Uterus (tissue), 4 donors: ENCODE measurements around the gene GTPBP4. TPM values are rescaled to one million over a fixed set of nuclear protein-coding genes. Genes with fewer than 3 reads are reported as not detected.

ENCODE experiments used
- DNase-seq, 2 donors: peaks; one replicate each; pipeline ENCODE4 v3.0.0-alpha.2; 2019 to 2020
- H3K27ac ChIP-seq, 2 donors: fragments of 200-600 bp; sonication (generic); 1 replicate in 1 of 2; 2 replicates in 1 of 2; pipeline ENCODE4 v1.5.1; 2016 to 2018
- H3K27me3 ChIP-seq, 2 donors: fragments of 200-600 bp; sonication (generic); one replicate each; pipeline ENCODE4 v1.5.1; 2018 to 2019; ENCODE audit warnings: control low read depth in 1 of 2
- H3K36me3 ChIP-seq, 2 donors: fragments of 200-600 bp; sonication (generic); one replicate each; pipeline ENCODE4 v1.5.1; 2019; ENCODE audit warnings: control low read depth in 1 of 2
- H3K4me1 ChIP-seq, 2 donors: fragments of 200-600 bp; sonication (generic); one replicate each; pipeline ENCODE4 v1.5.1; 2018 to 2019; ENCODE audit warnings: control low read depth in 1 of 2
- H3K4me3 ChIP-seq, 2 donors: fragments of 200-600 bp; sonication (generic); 1 replicate in 1 of 2; 2 replicates in 1 of 2; pipeline ENCODE4 v1.5.1; 2018 to 2019; ENCODE audit warnings: mild to moderate bottlenecking in 1 of 2
- H3K9me3 ChIP-seq, 2 donors: fragments of 200-600 bp; sonication (generic); one replicate each; pipeline ENCODE4 v1.5.1; 2019; ENCODE audit warnings: control low read depth in 1 of 2
- POLR2A ChIP-seq, 2 donors: fragments of 450-650 bp; IDR thresholded peaks; one replicate each; pipeline ENCODE4 v1.6.1; 2016; ENCODE audit warnings: antibody characterized with exemption in 2 of 2, mild to moderate bottlenecking in 1 of 2, moderate library complexity in 1 of 2
- intact Hi-C: fragments of 100-400 bp; cut with DNase I; formaldehyde crosslinking; loops from one replicate; pipeline ENCODE4 v1.15.1; 2023; ENCODE audit warnings: low total_unique reads
- total RNA-seq, 4 donors: library from RNA; depleted of rRNA in 3 of 4; stranded (reverse); fragments of >200 nt in 3 of 4; gene quantifications; one replicate each; pipeline versions ENCODE4 v1.1.0 to v1.2.4, GENCODE V29; 2014 to 2023
- TF ChIP-seq, protein P1 (sequence below), 4 experiments: fragments of 200-600 bp in 2 of 4; fragments of 450-650 bp in 2 of 4; sonication (generic) in 2 of 4; IDR thresholded peaks; one replicate each; pipeline ENCODE4 v1.5.1; 2016 to 2019; ENCODE audit warnings: antibody characterized with exemption in 4 of 4, mild to moderate bottlenecking in 2 of 4, moderate library complexity in 1 of 4
- donor health status: DM: yes; HTN: yes; CAD: no.

The GTPBP4 gene
- total RNA-seq, 4 donors from 2014 or later, result 10.5 to 49.0 (median 20.1) TPM

DNA sequence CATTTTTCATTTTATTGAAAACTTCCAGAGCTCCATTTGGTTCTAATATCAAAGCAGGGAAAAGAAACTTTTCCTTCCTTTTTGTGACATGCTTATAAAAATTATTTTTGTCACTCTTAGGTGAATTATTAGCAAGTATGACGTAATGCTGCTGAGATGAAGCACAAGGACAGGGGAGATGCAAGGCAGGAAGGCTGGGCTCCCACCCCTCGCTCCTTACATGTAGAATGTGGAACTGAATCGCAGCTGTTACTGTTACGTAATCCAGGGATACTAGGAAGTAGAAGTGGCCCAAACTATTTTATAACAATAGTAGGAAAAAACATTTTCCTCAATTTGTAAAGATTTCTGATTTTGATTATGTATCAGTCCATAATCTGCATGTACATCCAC is 17.1 kb upstream of the GTPBP4 start:
- DNase-seq, result no peak
- TF ChIP-seq POLR2A (IDR thresholded peaks at IDR 0.05), result no peak
- TF ChIP-seq, protein P1, sequence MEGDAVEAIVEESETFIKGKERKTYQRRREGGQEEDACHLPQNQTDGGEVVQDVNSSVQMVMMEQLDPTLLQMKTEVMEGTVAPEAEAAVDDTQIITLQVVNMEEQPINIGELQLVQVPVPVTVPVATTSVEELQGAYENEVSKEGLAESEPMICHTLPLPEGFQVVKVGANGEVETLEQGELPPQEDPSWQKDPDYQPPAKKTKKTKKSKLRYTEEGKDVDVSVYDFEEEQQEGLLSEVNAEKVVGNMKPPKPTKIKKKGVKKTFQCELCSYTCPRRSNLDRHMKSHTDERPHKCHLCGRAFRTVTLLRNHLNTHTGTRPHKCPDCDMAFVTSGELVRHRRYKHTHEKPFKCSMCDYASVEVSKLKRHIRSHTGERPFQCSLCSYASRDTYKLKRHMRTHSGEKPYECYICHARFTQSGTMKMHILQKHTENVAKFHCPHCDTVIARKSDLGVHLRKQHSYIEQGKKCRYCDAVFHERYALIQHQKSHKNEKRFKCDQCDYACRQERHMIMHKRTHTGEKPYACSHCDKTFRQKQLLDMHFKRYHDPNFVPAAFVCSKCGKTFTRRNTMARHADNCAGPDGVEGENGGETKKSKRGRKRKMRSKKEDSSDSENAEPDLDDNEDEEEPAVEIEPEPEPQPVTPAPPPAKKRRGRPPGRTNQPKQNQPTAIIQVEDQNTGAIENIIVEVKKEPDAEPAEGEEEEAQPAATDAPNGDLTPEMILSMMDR (IDR thresholded peaks at IDR 0.05), result no peak
- H3K36me3 ChIP-seq, result no peaks in the 10 kb centered on the region
- H3K27me3 ChIP-seq, result no peaks in the 10 kb centered on the region
- no peaks in the 10 kb centered on the region for H3K4me1 ChIP-seq
- H3K27ac ChIP-seq, result no peak overlapping the region
- H3K4me3 ChIP-seq, result no peak overlapping the region
- H3K9me3 ChIP-seq, result no peaks in the 10 kb centered on the region
- intact Hi-C loops, result no loop called here

DNA sequence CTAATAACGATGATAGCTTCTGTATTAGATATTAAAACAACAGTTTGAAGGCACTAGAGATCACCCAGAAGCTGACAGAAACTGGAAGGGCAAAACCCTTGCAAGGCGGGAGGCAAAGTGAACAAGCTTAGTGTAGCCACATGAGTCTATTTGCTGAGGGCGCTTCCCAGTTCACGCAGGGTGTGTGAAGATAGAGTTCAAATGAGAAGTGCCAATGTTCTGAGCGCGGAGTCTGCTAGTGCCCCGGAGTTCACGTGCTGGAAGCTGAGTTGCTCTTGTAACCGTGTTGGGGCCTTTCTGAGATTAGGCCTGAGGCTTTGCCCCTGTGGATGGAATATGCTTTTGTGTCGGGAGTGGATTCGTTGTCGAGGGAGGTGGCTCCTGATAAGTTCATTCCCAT is 16.6 kb upstream of the GTPBP4 start:
- Histone ChIP-seq H3K4me3 (no peak overlapping the region), H3K27ac (no peak overlapping the region), H3K36me3 (no peaks in the 10 kb centered on the region), H3K27me3 (no peaks in the 10 kb centered on the region), H3K4me1 (no peaks in the 10 kb centered on the region), H3K9me3 (no peaks in the 10 kb centered on the region)
- DNase-seq, result no peak
- intact Hi-C loops, result no loop called here
- TF ChIP-seq, protein P1 (IDR thresholded peaks at IDR 0.05), result no peak
- no peak for TF ChIP-seq POLR2A (IDR thresholded peaks at IDR 0.05)

DNA sequence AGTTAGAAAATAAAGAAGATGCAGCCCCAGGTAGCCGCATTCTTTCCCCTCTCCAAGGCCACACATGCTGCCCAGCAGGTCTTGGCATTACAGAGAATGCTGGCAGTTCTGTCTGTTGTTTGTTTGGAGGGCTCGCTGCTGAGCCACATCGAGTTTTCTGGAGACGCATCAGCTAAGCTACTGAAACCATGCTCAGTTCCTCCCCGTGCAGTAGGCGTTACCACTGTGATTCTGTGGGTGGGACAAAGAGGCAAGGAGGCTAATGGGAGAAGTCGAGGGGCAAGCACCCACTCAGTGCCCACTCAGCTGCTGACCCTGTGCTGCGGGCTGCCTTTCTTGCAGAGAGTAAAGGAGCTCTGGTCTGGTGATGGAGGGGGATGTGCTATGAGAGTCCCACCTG is 15.5 kb upstream of the GTPBP4 start:
- TF ChIP-seq POLR2A (IDR thresholded peaks at IDR 0.05), result no peak
- TF ChIP-seq, protein P1 (IDR thresholded peaks at IDR 0.05), result no peak
- H3K4me1 ChIP-seq, result no peaks in the 10 kb centered on the region
- H3K9me3 ChIP-seq, result no peaks in the 10 kb centered on the region
- intact Hi-C loops, result no loop called here
- no peak overlapping the region for H3K27ac ChIP-seq
- no peak overlapping the region for H3K4me3 ChIP-seq
- DNase-seq, result no peak
- no peaks in the 10 kb centered on the region for H3K27me3 ChIP-seq
- H3K36me3 ChIP-seq, result no peaks in the 10 kb centered on the region

DNA sequence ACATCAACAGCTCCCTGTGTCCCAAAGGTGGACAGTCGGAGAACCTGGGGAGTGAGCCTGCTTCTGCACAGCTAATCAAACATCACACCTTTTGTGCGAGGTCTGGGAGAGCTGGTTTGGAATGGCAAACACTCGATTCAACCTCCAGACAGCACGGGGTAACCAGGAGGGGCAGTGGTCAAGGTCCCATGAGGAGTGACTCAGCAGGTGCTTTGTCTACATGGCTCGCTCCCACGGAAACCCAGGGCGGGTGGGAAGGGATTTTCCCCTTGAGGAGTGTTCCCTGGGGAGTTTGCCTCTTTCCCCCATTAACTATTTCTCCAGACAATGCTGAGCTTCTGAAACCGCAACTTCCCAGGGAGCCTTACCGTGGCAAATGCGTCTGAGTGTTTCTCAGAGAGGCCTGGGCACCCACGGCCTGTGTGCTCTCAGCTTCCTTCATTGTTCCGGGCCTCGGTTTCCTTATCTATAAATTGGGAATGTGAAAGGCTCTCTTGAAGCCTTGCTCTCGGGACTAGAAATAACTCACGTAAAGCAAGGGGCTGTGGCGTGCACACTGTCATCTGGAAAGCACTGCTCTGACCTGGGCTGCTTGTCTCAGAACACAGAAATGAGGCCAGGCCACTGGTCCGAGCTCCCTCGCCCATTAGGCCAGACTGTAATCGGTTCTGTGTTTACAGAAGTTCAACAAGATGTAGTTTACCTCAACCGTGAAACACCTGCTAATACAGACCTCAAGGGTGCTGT is 14.0 kb upstream of the GTPBP4 start:
- no peaks in the 10 kb centered on the region for H3K27me3 ChIP-seq
- intact Hi-C loops, result no loop called here
- TF ChIP-seq, protein P1 (IDR thresholded peaks at IDR 0.05), result no peak
- no peak for TF ChIP-seq POLR2A (IDR thresholded peaks at IDR 0.05)
- H3K4me3 ChIP-seq, result no peak overlapping the region
- H3K4me1 ChIP-seq, result no peaks in the 10 kb centered on the region
- no peak for DNase-seq
- no peak overlapping the region for H3K27ac ChIP-seq
- peaks cover 0 to 6% of the 10 kb centered on the region in 2 donors for H3K9me3 ChIP-seq
- H3K36me3 ChIP-seq, result no peaks in the 10 kb centered on the region

DNA sequence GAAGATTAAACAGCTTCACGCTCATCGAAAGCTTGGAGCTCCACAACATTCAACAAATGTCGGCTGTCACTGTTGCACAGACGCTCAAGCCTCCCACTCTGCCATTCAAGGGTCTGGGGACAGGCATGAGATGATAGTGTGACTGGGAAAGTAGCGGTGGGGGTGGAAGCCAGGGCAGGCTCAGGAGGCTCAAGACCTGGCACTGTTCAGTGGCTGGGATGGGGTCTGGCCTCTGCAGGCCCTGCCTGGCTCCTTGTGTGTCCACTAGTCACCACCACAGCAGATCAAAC is 13.5 kb upstream of the GTPBP4 start:
- H3K4me1 ChIP-seq, result no peaks in the 10 kb centered on the region
- no peak overlapping the region for H3K4me3 ChIP-seq
- no peaks in the 10 kb centered on the region for H3K36me3 ChIP-seq
- H3K9me3 ChIP-seq, result peaks cover 0 to 8% of the 10 kb centered on the region in 2 donors
- TF ChIP-seq POLR2A (IDR thresholded peaks at IDR 0.05), result no peak
- TF ChIP-seq, protein P1 (IDR thresholded peaks at IDR 0.05), result no peak
- H3K27me3 ChIP-seq, result no peaks in the 10 kb centered on the region
- no peak for DNase-seq
- intact Hi-C loops, result no loop called here
- no peak overlapping the region for H3K27ac ChIP-seq
